GM18867 (cell line): ENCODE results near the gene CLTRN.

Source experiments
- ATAC-seq: cut with Tn5 transposase; IDR thresholded peaks from one replicate; pipeline ENCODE4 v1.9.1; 2021; ENCODE audit warnings: mild to moderate bottlenecking, moderate library complexity; ENCODE audit not compliant: unreplicated experiment

The CLTRN gene

GRCh38 chrX:15653961-15654360 lies 10.6 kb downstream of the CLTRN start:
- no peak for ATAC-seq

DNA sequence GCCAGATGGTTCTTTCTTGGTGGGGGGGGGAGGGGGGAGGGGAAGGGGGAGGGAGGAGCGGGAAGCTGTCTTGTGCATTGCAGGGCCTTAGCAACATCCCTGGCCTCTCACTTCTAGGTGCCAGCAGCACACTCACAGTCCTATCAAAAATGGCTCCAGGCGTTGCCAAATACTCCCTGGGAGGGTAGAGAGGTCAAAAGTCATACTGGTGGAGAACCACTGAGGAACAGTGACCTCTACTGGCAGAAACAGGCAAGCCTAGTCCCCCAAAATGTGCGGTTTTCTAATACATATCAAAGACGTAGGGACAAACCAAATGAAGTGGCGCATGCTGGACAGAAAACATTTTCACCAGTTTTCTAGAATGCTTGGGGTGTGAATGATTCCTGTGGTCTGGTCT lies 17.1 kb downstream of the CLTRN start:
- peak; percentile 80 for ATAC-seq

- no peak for ATAC-seq
Measured at GRCh38 chrX:15646543-15646942, 18.1 kb downstream of the CLTRN start.

DNA sequence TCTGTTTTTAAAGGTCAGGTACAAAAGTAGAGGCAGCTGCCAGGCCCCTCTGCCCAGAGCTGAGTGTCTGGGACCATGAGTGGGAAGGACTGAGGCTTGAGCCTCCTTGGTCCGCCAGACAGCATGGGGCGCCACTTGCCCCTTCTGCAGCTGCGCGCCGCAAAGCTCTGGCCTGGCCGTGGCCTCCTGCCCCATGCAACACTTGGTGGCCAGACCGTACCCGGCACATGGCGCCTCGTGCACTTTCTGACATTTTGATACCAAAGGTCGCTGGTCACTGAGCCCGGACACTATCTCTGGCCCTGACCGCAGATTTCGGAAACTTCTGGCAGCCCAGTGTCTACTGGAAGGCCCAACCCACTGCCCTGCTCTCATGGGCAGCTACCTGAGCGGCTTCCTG lies 18.6 kb downstream of the CLTRN start:
- ATAC-seq: no peak

GRCh38 chrX:15645266-15645665 lies 19.3 kb downstream of the CLTRN start:
- ATAC-seq: no peak

- no peak for ATAC-seq
Measured at GRCh38 chrX:15644560-15644872, 20.1 kb downstream of the CLTRN start.

DNA sequence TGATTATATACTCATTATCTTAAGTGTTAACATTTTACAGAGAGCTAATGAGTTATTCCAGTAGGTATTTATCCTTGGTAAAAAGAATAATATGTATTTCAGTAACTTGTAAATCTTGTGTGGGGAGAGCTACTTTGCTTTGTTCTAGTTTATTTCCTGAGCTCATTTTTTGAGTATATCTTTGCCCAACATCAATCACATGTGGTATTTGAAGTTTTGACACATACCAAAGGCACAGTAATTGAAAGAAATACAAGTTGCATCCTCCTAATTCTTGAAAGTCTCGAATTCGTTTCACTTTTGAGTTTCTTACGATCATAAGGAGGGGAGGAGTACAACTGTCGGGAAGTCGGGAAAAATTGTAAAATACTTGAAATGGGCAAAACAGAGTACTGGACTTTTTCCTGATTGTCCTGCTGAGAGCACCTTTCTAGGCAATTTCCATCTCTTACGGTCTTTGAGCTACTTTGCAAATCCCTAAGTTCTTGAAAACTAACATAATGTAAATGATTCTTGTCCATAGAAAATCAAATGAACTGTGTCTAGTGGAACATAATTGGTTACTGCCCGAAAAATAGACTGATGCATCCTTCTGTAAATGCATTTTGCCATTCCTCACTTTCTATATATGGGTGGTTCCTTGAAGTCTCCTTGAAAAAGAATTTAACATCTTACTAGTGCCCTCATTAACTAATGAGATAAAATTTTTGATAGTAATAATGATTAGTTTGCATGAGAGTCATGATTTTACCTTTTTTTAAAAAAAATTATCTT lies 20.6 kb downstream of the CLTRN start:
- ATAC-seq: no peak

DNA sequence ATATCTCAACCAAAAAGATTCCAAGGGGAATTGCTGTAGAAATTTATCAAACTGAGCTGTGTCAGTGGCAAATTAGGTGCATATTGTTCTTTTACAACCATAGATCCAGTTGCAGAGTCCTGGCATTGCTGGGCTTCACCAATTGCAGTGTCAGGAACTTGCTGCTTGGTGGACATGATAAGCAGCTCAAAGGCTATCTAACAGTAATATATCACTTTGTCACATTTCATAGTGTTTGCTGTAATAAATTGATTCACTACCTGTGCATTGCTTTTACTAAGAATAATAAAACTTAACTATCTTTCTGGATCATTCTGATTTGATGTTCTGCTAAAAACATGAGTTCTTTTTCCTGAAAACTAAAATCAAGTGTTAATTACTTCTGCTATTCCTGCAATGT lies 33.0 kb downstream of the CLTRN start:
- ATAC-seq: no peak

DNA sequence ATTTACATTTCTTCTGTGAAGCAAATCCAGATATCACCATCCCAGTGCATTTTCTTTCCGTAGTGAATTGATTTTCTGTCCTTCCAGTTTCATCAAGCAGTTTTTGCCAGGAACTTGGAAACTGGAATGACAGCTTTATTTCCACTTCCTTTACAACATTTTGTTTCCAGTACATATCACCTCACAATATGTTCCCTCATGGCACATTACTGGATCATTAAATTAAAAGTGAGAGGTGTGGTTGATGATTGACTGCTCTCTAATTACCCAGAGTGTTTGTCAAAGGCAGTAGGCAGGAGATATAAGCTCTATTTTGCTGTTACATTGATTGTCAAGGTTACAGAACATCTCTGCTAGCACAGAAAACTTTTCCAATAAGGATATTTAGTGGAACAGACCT lies 41.6 kb downstream of the CLTRN start:
- ATAC-seq: no peak

DNA sequence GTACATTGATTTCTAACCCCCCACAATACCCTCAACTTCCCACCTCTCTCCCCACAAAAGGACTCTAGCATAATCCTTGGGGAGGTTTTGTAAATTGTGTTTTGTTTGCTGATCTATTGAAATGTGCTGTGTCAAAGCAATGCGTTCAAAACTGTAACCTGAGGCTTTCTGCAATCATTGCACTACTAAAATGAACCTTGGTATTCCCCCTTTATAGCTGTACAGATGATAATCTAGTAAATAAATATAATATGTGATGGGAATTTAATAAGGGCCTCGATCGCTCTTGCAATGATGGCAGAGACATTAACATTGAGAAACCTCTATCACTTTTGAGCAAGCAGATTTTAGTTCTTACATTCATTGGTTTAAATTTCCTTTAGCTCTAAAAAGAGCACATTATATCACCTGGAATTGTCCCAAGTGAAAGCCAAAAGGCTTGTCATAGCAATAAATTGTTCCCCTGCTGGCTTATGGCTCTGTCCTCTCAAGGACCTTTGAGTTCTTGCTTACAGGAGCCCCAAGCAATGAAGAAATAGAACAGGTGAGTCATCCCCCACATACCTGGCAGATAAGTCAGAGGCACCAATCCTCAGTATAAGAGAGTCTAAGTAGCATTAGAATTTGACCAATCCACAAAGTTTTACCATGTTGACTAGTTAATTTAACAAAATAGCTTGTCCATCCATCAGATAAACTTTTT lies 45.4 kb downstream of the CLTRN start:
- no peak for ATAC-seq

- no peak for ATAC-seq
Measured at GRCh38 chrX:15617111-15617510, 47.5 kb downstream of the CLTRN start.

- no peak for ATAC-seq
Measured at GRCh38 chrX:15616531-15616930, 48.1 kb downstream of the CLTRN start.

DNA sequence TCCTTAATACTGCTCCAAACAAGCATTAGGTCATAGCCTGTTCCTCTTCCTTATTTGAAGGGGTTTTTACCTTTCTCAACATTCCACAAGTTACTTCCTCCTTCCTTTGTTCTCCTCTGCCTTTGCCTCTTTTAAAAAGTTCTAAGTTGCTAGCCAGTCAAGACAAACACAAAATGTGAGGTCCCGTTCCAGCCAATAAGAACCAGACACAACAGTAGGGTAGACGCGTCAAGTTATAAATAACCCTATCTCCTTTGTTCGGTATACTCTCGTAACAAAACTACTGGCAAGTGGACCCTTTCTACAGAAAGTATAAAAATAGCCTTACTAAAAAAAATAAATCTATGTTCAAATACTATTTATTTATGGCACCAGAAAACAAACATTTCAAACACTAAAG lies 57.5 kb downstream of the CLTRN start:
- ATAC-seq: no peak

DNA sequence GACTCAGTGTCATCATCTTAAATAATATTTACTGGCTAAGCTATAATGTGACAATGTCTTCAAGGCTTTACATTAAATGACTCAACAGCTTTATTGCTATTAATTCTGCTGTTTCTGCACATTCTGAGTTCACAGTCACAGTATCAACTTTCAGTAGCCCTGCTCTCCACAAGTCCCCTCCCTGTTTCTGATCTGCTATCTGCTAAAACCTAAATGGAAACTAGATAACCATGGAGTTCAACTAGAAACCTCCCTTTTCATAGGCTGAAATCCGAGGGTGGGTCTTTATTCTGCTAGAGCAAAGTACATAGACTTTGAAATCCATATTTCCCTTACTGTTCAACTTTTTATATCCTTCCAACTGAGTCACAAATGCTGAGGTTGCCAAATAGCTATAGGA lies 58.5 kb downstream of the CLTRN start:
- no peak for ATAC-seq

- ATAC-seq: no peak
Measured at GRCh38 chrX:15605226-15605625, 59.4 kb downstream of the CLTRN start.

DNA sequence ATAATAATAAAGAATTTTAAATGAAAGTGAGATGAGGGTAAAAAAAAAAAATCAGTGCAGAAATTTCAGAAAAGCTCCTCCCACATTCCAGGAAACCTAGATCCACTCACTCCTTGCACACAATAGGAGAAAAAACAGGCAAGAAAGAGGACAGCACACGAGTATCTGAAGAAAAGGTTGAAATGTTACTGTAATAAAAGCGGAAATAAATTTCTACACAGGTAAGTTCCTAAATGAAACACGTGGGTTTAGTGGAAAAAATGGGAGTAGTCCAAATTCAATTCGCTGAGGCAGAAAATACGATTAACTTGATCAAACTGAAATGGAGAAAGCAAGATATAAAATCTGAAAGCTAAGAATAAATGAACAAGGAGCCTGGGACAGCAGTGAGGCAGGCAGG lies 61.8 kb downstream of the CLTRN start:
- no peak for ATAC-seq

- no peak for ATAC-seq
Measured at GRCh38 chrX:15601932-15602331, 62.7 kb downstream of the CLTRN start.

DNA sequence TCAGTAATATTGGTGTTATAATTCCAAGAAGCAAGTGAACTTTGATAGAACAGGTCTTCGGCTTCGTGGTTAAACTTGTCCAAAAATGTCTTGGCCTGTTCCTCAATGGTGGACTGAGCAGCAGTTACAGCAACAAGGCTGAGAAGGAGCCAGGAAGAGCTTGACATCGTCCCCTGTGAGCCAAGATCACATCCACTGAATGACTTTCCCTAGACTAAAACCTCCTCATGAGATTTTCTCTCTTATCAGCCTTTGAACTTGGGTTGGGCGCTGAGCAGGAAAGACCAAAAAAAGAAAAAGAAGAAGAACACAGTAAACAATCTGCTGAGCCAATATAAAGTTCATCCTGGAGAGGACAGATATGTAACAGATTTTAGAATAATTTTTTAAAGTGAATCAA lies 63.9 kb downstream of the CLTRN start, which contains the start of gene ACE2:
Gene ACE2 (minus strand): TSS at position 216 of the 400 bp plus-strand sequence. CDS start 49 bp downstream, at position 167.
- no peak for ATAC-seq

DNA sequence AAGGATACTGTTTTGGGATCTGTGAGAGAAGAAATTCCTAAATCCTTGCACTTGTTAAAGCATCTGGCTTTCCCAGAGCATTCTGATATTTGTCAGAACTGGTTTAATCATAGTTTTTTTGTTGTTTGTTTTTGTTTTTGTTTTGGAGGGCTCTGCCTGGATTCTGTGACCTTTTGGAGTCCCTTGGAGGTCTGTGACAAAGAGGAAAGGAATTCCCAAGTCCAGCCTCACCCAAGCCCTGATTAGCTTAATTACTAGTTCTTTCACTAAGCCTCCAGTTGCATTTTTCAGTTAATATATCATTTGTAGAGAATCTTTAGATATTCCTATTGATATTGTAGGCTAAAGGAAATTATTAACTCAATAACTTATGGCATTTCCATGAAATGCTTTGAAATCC lies 64.6 kb downstream of the CLTRN start:
- ATAC-seq: no peak

GRCh38 chrX:15599461-15599860 lies 65.1 kb downstream of the CLTRN start:
- ATAC-seq: no peak

- ATAC-seq: no peak
Measured at GRCh38 chrX:15598026-15598425, 66.6 kb downstream of the CLTRN start.

DNA sequence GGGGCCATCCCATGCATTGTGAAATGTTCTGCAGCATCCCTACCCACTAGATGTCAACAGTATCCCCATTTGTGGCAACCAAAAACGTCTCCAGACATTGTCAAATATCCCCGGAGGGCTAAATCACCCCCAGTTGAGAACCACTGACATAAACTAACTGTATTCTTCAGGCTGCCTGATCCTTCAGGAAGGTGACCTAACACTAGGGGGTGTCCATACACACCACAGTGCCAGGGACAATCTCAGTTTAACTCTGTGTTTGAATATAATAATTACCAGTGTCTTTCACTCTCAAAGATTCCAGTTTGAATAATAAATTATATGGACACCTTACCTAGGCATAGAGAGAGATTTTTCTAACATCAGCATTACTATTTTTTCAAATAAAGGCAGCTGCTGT lies 70.2 kb downstream of the CLTRN start:
- ATAC-seq: no peak
